B cell (primary cell): Measurements from ENCODE around the gene PTPRM. TPM values are rescaled to one million over a fixed set of nuclear protein-coding genes. Genes with fewer than 3 reads are reported as not detected.

ENCODE experiments used
- polyA plus RNA-seq: library from polyadenylated mRNA; depleted of rRNA; stranded (reverse); fragments of >200 nt; gene quantifications from 2 replicates; pipeline ENCODE4 v1.2.3, GENCODE V29; 2012
- small RNA-seq: library from RNA; depleted of rRNA; stranded (forward); fragments of <200 nt; gene quantifications from one replicate; pipeline ENCODE3, GENCODE V24; 2012; ENCODE audit warnings: low replicate concordance, low read depth; ENCODE audit not compliant: insufficient read length
- total RNA-seq, 2 donors: library from RNA; stranded (reverse); fragments of 120-200 nt in 1 of 2; gene quantifications; 1 replicate in 1 of 2; 2 replicates in 1 of 2; pipeline versions ENCODE4 v1.2.3 to v1.2.4, GENCODE V29; 2013 to 2022

The PTPRM gene
- total and polyA plus RNA-seq, 2 donors (not counting 1 experiment from before 2014, with no cell fraction given): 0.20 to 0.89 TPM

Small RNA genes within 50 kb of the gene (small RNA-seq; reads per million reads assigned to genes)
- gene AP001094.1: not detected
- gene RF00012: not detected
